Panc1 (cell line): ENCODE measurements around the gene A2ML1.
"Not testable (repeated sequence)": the region's sequence is repeated elsewhere in the genome, so short reads cannot be mapped to it uniquely, and the experiment has no call there.

Source experiments
- SIN3A ChIP-seq: IDR thresholded peaks from 2 replicates; pipeline ENCODE4 v1.6.1; 2012; ENCODE audit warnings: low read depth, mild to moderate bottlenecking, low read length, moderate library complexity, borderline replicate concordance; ENCODE audit not compliant: insufficient read depth
- TF ChIP-seq, protein P1 (sequence below): fragments of 450-650 bp; IDR thresholded peaks from 2 replicates; pipeline ENCODE4 v1.5.1; 2017; ENCODE audit warnings: mild to moderate bottlenecking
- TF ChIP-seq, protein P2 (sequence below), 2 experiments: IDR thresholded peaks; 2 replicates each; pipeline ENCODE4 v1.6.1; 2011 to 2012; ENCODE audit warnings: low read depth in 2 of 2, control low read depth in 1 of 2, low read length in 1 of 2, mild to moderate bottlenecking in 1 of 2, moderate library complexity in 1 of 2; ENCODE audit not compliant: insufficient read depth in 1 of 2

DNA sequence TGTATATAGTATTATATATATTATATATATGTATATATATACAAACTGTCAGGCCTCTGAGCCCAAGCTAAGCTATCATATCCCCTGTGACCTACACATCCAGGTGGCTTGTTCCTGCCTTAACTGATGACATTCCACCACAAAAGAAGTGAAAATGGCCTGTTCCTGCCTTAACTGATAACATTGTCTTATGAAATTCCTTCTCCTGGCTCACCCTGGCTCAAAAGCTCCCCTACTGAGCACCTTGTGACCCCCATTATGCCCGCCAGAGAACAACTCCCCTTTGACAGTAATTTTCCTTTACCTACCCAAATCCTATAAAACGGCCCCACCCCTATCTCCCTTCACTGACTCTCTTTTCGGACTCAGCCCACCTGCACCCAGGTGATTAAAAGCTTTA is 17.6 kb upstream of the A2ML1 start:
- not testable (repeated sequence) for TF ChIP-seq SIN3A
- TF ChIP-seq, protein P1, sequence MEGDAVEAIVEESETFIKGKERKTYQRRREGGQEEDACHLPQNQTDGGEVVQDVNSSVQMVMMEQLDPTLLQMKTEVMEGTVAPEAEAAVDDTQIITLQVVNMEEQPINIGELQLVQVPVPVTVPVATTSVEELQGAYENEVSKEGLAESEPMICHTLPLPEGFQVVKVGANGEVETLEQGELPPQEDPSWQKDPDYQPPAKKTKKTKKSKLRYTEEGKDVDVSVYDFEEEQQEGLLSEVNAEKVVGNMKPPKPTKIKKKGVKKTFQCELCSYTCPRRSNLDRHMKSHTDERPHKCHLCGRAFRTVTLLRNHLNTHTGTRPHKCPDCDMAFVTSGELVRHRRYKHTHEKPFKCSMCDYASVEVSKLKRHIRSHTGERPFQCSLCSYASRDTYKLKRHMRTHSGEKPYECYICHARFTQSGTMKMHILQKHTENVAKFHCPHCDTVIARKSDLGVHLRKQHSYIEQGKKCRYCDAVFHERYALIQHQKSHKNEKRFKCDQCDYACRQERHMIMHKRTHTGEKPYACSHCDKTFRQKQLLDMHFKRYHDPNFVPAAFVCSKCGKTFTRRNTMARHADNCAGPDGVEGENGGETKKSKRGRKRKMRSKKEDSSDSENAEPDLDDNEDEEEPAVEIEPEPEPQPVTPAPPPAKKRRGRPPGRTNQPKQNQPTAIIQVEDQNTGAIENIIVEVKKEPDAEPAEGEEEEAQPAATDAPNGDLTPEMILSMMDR = not testable (repeated sequence)
- TF ChIP-seq, protein P2, sequence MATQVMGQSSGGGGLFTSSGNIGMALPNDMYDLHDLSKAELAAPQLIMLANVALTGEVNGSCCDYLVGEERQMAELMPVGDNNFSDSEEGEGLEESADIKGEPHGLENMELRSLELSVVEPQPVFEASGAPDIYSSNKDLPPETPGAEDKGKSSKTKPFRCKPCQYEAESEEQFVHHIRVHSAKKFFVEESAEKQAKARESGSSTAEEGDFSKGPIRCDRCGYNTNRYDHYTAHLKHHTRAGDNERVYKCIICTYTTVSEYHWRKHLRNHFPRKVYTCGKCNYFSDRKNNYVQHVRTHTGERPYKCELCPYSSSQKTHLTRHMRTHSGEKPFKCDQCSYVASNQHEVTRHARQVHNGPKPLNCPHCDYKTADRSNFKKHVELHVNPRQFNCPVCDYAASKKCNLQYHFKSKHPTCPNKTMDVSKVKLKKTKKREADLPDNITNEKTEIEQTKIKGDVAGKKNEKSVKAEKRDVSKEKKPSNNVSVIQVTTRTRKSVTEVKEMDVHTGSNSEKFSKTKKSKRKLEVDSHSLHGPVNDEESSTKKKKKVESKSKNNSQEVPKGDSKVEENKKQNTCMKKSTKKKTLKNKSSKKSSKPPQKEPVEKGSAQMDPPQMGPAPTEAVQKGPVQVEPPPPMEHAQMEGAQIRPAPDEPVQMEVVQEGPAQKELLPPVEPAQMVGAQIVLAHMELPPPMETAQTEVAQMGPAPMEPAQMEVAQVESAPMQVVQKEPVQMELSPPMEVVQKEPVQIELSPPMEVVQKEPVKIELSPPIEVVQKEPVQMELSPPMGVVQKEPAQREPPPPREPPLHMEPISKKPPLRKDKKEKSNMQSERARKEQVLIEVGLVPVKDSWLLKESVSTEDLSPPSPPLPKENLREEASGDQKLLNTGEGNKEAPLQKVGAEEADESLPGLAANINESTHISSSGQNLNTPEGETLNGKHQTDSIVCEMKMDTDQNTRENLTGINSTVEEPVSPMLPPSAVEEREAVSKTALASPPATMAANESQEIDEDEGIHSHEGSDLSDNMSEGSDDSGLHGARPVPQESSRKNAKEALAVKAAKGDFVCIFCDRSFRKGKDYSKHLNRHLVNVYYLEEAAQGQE (IDR thresholded peaks at IDR 0.05; ENCODE audit: insufficient read depth in 1 of 2, low read depth in 2 of 2, low read length in 1 of 2) = not testable (repeated sequence)
